Skeletal muscle cell (primary cell): ENCODE data around the gene GGTLC2.

Experiments used
- DNase-seq: peaks from one replicate; pipeline ENCODE4 v3.0.0-alpha.2; 2010; ENCODE audit warnings: low read depth
- H3K4me3 ChIP-seq: 2 replicates; pipeline ENCODE4 v1.5.1; 2011; ENCODE audit warnings: low read depth, mild to moderate bottlenecking, control low read depth, low read length, moderate library complexity

Gene GGTLC2

GRCh38 chr22:22663861-22664800 is 19.7 kb downstream of the GGTLC2 start:
- H3K4me3 ChIP-seq, result no peak overlapping the region
- DNase-seq, result no peak

DNA sequence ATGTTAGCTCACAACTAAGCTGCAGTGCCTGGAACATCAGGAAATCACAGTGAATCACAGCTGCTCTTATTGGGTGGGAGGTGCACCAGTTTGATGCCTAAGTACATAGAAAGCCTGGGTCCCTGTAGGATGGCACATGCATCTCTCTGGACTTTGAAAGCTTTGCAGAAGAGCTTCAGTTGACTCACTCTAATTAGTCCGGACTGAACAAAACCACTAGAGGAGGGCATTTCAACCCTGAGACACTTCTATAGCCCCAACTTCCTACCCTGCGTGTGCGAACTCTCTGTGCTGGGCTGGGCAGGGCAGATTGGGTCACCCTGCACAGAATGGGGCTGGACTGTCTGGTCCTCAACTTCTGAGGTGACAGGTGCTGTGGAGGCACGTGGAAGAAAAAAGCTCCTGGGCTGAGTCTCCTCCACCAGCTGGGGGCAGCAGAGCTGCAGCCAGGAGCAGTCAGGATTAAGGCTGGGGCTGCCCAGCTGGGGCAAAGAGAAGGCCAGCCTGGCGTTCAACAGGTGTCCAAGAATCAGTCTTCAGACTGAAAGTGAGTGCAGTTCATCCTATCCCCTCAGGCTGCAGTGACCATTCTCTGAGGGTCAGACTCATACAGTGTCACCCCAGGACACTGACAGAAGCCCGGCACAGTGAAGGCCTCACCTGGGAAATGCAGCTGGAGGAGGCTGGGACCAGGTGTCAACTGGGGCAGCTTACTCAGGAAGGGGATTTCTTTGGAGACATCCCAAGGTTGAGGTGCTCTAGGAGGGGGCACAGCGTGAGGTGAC is 22.1 kb downstream of the GGTLC2 start:
- no peak overlapping the region for H3K4me3 ChIP-seq
- no peak for DNase-seq

GRCh38 chr22:22667966-22668880 is 23.8 kb downstream of the GGTLC2 start:
- H3K4me3 ChIP-seq, result no peak overlapping the region
- DNase-seq, result no peak

GRCh38 chr22:22669093-22669492 is 24.7 kb downstream of the GGTLC2 start:
- H3K4me3 ChIP-seq, result no peak overlapping the region
- no peak for DNase-seq

- no peak for DNase-seq
- H3K4me3 ChIP-seq, result no peak overlapping the region
Measured at GRCh38 chr22:22670076-22670795, 25.8 kb downstream of the GGTLC2 start.

GRCh38 chr22:22671506-22671905 is 27.1 kb downstream of the GGTLC2 start:
- H3K4me3 ChIP-seq, result no peak overlapping the region
- no peak for DNase-seq

- H3K4me3 ChIP-seq, result no peak overlapping the region
- DNase-seq, result no peak
Measured at GRCh38 chr22:22673099-22673498, 28.7 kb downstream of the GGTLC2 start.

DNA sequence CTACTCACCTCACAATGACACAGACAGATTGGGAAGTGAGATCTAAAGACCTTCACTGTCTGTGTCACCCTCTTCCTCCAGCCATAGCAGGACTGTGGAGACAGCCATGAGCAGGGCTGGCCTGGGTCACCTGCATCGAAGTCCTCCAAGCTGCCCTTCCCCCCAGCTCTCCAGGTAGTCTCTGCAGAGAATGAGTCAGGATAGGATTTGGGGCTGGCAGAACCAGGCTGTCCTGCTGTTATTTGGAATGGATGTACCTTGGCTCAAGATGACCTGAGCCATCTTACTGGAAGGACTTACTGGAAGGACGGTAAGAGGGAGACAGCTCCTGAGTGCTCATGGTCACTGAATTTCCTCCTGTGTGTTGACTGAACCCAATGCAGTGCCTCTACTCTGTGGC is 29.2 kb downstream of the GGTLC2 start:
- no peak overlapping the region for H3K4me3 ChIP-seq
- no peak for DNase-seq

DNA sequence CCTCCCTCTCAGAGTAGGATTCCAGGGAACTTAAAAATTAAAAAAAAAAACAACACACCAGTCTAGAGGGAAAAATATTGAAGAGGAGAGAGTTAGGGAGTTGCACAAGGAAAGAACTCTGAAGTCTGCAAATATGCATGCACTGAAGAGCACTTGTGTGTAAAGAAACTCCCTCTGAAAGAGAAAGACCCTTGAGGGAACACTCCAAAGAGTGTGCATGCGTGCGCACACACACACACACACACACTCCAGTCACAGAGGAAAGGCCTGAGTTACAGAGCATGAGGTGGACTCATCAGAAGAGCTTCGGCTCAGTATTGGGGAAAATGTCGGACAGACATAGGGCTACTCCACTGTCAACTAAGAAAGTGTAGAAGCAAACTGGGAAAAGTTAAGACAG is 30.1 kb downstream of the GGTLC2 start:
- no peak overlapping the region for H3K4me3 ChIP-seq
- DNase-seq, result no peak

DNA sequence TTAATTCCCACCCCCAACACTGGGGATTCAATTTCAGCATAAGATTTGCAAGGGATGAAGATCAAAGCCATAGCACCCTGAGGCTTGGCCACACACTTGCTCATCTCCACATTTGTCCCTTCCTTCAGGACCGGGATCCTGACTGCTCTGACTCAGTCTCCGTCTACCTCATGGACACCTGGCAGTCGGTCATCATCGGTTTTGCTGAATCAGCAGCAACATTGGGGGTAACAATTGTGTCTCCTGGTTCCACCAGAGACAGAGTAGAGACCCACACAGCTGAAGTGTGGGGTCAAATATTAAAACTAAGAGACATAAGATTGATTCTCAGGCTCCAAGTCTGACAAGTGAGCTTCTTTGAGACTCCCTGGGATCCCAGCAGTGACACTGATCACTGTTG is 34.6 kb downstream of the GGTLC2 start:
- H3K4me3 ChIP-seq, result no peak overlapping the region
- no peak for DNase-seq

DNA sequence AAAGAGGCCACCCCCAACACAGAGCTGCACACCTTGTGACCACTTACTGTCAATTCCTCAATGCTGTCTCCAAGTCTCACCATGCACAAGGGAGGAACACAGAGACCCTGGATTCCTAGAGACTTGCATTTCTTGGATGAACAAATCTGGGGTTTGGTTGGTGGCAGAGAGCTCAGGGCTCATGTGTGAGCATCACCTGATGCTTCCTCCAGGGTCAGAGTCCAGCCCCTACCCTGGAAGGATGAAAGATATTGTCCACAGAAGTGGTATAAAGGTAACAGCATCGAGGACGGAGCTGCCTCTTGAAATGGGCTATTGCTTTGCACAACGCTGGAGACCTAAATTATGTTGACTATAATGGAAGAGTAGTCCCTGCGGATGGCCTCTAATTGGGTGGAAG is 36.0 kb downstream of the GGTLC2 start:
- no peak for DNase-seq
- H3K4me3 ChIP-seq, result no peak overlapping the region

DNA sequence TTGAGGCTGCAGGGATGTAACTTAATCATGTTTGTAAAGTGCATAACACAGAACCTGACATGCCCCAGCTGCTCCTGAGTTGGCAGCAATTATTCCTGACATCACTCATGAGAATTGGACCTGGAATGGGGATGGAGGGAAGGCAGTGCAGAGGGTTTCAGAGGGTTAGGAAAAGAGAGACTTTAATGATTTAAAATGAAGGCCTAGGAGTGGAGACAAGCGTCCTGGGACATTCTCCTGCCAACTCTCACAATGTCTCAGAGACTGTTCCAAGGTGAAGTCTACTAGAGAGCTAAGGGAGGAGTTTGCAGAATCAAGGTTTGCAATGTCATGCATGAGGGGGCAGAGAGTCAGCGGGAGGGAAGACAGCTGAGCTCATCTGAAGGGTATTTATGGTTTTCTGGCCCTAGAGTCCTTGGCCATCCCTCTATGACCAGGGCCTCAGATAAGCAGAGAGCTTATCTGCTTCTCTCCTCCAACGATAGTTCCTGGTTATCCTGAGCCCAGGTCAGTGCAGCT is 36.9 kb downstream of the GGTLC2 start:
- no peak overlapping the region for H3K4me3 ChIP-seq
- no peak for DNase-seq

GRCh38 chr22:22682196-22682595 is 37.8 kb downstream of the GGTLC2 start:
- no peak overlapping the region for H3K4me3 ChIP-seq
- DNase-seq, result no peak

DNA sequence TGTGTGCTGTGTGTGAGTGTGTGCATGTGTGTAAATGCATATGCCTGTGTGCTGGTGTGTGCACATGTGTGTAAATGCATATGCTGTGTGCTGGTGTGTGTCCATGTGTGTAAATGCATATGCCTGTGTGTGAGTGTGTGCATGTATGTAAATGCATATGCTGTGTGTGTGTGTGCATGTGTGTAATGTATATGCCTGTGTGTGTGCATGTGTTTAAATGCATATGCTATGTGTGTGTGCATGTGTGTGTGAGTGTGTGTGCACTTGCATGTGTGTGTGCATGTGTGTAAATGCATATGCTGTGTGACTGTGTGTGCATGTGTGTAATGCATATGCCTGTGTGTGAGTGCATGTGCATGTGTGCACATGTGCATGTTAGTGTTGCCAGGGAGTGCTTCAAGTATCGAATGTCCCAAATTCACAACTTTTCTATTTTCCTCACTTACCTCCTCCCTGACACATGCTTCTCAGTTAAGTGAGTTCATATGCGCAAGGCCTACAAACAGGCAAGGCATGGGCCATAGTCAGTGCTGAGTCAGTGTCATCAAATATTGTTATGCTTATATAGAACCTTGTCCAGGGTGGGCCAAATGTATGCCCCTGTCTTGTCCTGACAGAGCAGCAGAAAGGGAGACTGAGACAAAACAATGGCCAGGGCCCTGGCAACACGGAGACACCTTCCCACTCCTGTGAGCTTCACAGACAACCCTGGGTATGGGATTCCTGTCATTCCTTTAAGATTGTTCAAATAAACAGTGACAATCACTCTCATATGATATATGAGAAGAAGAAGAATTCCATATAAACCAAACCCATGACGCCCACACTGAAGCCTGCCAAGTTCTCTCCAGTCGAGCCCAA is 38.6 kb downstream of the GGTLC2 start:
- DNase-seq, result no peak

GRCh38 chr22:22683668-22684361 is 39.4 kb downstream of the GGTLC2 start:
- no peak for DNase-seq
- H3K4me3 ChIP-seq, result no peak overlapping the region

More for the DNA sequence above, 38.6 kb downstream of the GGTLC2 start:
- no peak overlapping the region for H3K4me3 ChIP-seq

DNA sequence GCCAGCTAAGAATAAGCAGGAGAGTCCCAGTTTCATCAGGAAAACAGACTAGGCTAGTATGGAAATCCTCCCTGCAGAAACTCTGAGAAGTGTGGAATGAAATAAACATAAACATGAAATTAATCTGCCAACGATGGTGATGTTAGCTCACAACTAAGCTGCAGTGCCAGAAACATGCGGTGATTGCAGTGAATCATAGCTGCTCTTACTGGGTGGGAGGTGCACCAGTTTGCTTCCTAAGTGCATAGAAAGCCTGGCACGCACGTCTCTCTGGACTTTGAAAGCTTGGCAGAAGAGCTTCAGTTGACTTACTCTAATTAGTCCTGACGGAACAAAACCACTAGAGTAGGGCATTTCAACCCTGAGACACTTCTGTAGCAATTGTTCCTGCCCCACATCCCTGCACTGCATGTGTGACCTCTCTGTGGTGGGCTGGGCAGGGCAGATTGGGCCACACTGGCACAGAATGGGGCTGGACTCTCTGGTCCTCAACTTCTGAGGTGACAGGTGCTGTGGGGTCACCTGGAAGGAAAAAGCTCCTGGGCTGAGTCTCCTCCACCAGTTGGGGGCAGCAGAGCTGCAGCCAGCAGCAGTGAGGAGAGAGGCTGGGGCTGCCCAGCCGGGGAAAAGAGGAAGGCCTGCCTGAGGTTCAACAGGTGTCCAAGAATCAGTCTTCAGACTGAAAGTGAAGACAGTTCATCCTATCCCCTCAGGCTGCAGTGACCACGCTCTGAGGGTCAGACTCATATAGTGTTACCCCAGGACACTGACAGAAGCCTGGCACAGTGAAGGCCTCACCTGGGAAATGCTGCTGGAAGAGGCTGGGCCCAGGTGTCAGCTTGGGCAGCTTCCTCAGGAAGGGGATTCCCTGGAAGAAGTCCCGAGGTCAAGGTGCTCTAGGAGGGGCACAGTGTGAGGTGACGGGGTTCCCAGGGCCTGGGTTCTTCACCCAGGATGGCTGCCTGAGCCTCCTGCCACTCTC is 40.5 kb downstream of the GGTLC2 start:
- H3K4me3 ChIP-seq, result no peak overlapping the region

More for the DNA sequence above, 40.5 kb downstream of the GGTLC2 start:
- peak; percentile 45 for DNase-seq
